Esophagus squamous epithelium (tissue), 4 donors: Measurements from ENCODE around the gene STON2.
"Not testable (repeated sequence)": the region's sequence is repeated elsewhere in the genome, so short reads cannot be mapped to it uniquely, and the experiment has no call there.

ENCODE experiments used
- CTCF ChIP-seq, 6 experiments: fragments of 450-650 bp in 4 of 6; fragments of 200-600 bp in 2 of 6; sonication (generic) in 2 of 6; IDR thresholded peaks; one replicate each; pipeline ENCODE4 v1.5.1; 2016 to 2019; ENCODE audit warnings: antibody characterized with exemption in 6 of 6, mild to moderate bottlenecking in 4 of 6, moderate library complexity in 4 of 6
- POLR2A ChIP-seq, 4 donors: fragments of 450-650 bp; IDR thresholded peaks; one replicate each; pipeline ENCODE4 v1.6.1; 2017; ENCODE audit warnings: antibody characterized with exemption in 4 of 4, mild to moderate bottlenecking in 4 of 4, moderate library complexity in 3 of 4

DNA sequence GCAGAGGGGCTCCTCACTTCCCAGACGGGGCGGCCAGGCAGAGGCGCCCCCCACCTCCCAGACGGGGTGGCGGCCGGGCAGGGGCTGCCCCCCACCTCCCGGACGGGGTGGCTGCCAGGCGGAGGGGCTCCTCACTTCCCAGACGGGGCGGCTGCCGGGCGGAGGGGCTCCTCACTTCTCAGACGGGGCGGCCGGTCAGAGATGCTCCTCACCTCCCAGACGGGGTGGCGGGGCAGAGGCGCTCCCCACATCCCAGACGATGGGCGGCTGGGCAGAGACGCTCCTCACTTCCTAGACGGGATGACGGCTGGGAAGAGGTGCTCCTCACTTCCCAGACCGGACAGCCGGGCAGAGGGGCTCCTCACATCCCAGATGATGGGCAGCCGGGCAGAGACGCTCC lies 155.7 kb downstream of the STON2 start:
- not testable (repeated sequence) for TF ChIP-seq CTCF, POLR2A (IDR thresholded peaks at IDR 0.05)
